ENCODE results near the gene PIGM. TPM values are rescaled to one million over a fixed set of nuclear protein-coding genes. Genes with fewer than 3 reads are reported as not detected.
A peak's percentile ranks its signal among the peaks of the same experiment; 100 is the strongest.

PIGM gene
- total RNA-seq, 1 donor from 2014 or later, result 12.2 TPM

DNA sequence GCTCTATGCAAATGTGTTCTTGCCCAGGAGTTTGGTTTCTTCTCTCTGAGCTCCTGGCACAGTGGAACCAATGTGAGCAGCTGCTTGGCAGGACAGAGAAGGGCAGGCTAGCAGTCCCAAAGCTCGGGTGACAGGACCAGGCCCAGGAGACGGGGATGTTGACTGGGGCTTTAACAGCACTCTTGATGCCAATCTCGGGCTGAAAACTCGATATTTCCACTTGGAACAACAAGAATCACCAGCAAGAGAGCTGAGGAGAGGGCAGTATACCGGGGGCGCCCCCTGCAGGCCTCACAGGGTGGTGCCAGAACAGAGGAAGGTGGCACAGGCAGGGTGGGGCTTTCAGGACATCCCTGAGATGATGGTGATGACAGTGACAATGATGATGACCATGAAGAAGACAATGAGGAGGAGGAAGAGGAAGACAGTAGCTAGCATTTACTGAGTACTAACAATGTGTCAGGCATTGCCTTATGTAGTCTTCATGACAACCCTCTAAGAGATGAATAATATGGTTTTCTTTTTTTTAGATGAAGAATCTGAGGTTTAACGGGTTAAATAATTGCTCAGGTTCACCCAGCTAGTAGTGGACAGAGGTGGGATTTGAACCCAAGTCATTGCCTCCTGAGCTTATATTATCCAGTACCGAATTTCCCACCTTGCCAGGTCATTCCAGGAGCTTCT, 46.9 kb upstream of the PIGM start:
- Mint-ChIP-seq H3K27me3 (peaks cover 77% of the 10 kb centered on the region), H3K4me3 (ENCODE audit: low read depth) (no peak overlapping the region), H3K36me3 (ENCODE audit: insufficient read depth) (no peaks in the 10 kb centered on the region), H3K27ac (no peak overlapping the region), H3K4me1 (ENCODE audit: low read depth) (no peaks in the 10 kb centered on the region), H3K9me3 (ENCODE audit: low read depth) (no peaks in the 10 kb centered on the region)
- TF ChIP-seq, protein P1, sequence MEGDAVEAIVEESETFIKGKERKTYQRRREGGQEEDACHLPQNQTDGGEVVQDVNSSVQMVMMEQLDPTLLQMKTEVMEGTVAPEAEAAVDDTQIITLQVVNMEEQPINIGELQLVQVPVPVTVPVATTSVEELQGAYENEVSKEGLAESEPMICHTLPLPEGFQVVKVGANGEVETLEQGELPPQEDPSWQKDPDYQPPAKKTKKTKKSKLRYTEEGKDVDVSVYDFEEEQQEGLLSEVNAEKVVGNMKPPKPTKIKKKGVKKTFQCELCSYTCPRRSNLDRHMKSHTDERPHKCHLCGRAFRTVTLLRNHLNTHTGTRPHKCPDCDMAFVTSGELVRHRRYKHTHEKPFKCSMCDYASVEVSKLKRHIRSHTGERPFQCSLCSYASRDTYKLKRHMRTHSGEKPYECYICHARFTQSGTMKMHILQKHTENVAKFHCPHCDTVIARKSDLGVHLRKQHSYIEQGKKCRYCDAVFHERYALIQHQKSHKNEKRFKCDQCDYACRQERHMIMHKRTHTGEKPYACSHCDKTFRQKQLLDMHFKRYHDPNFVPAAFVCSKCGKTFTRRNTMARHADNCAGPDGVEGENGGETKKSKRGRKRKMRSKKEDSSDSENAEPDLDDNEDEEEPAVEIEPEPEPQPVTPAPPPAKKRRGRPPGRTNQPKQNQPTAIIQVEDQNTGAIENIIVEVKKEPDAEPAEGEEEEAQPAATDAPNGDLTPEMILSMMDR (IDR thresholded peaks at IDR 0.05; ENCODE audit: unreplicated experiment), result peak; percentile 74
- DNase-seq (ENCODE audit: low spot score, unreplicated experiment), result no peak

DNA sequence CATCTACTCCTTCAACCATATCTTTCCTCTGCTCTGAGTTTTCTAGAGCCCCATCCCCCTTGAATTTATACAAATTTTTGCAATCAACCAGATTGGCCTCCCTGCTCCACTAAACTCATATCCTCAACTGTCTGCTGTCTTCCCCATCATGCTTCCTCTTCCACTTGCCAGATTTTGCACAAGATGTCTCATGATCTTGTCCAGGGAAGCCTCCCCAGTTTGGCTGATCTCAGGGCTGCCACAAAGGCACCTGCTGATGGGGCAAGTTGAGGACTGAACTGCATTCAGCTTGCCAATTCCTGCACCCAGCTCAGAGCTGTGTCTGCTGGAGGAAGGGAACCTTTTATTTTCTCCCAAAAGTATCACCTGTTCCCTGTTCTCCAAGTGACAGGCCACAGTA, 45.7 kb upstream of the PIGM start:
- H3K36me3 Mint-ChIP-seq (ENCODE audit: insufficient read depth), result no peaks in the 10 kb centered on the region
- no peak overlapping the region for H3K27ac Mint-ChIP-seq
- DNase-seq (ENCODE audit: low spot score, unreplicated experiment), result no peak
- no peaks in the 10 kb centered on the region for H3K9me3 Mint-ChIP-seq (ENCODE audit: low read depth)
- H3K27me3 Mint-ChIP-seq, result peaks cover 77% of the 10 kb centered on the region
- no peak overlapping the region for H3K4me3 Mint-ChIP-seq (ENCODE audit: low read depth)
- no peaks in the 10 kb centered on the region for H3K4me1 Mint-ChIP-seq (ENCODE audit: low read depth)
- TF ChIP-seq, protein P1 (IDR thresholded peaks at IDR 0.05; ENCODE audit: unreplicated experiment), result no peak

DNA sequence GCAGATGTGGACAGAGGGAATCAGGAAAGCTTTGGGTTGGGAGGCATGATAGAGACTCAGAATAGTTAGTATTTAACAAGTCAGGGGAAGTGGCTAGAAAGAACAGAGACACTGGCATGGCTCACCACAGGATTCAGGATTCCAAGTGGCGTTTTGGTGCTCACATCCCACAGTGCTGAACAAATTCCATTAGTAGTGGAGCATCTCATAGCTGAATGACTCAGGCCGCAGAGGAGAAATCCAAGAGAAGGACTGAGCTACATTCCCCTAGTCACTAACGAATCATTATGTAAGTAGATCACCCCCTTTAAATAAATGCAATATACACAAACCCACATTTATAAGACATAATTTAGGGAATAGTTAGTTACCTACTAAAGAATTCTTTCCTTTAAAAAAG, 44.5 kb upstream of the PIGM start:
- Mint-ChIP-seq H3K4me3 (ENCODE audit: low read depth) (no peak overlapping the region), H3K4me1 (ENCODE audit: low read depth) (no peaks in the 10 kb centered on the region), H3K27ac (no peak overlapping the region), H3K36me3 (ENCODE audit: insufficient read depth) (no peaks in the 10 kb centered on the region), H3K9me3 (ENCODE audit: low read depth) (no peaks in the 10 kb centered on the region), H3K27me3 (peaks cover 77% of the 10 kb centered on the region)
- TF ChIP-seq, protein P1 (IDR thresholded peaks at IDR 0.05; ENCODE audit: unreplicated experiment), result no peak
- no peak for DNase-seq (ENCODE audit: low spot score, unreplicated experiment)

DNA sequence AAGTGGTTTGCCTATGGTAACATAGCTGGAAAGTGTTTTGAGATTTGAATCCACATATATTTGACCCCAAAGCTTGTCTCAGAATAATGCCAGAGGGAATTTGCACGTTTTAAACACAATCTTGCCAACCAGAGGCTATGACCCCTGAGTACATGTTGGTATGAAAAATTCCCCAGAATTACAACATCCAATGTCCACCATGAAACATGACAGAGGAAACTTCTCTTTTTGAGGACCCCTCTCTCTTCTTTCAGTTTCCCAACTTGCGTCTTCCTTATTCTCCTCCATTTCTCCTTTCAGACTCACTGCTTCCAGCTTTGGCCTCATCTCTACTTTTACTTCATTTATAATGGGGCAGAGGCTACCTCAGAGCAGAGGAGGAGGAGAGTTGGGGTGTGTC, 44.0 kb upstream of the PIGM start:
- TF ChIP-seq, protein P1 (IDR thresholded peaks at IDR 0.05; ENCODE audit: unreplicated experiment), result no peak
- Mint-ChIP-seq H3K36me3 (ENCODE audit: insufficient read depth) (no peaks in the 10 kb centered on the region), H3K27me3 (peaks cover 75% of the 10 kb centered on the region)

DNA sequence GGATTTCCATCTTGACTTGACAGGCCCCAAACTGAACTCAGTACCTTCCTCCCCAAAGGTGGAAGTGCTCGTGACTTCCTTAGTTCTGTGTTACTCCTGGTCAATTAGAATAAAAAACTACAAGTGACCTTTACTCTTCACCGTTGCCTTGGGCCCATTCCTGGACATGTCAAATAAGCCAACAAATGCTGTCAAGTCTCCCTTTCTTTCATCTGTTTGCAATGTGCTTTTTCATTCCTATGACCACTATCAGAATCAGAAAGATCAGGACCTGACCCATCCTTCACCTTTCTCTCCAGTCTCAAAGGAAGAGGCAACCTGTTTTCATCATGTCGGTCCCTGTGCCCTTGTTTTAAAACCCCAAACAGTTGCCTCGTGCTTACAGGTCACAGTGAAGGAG, 43.1 kb upstream of the PIGM start:
- Mint-ChIP-seq H3K4me3 (ENCODE audit: low read depth) (no peak overlapping the region), H3K9me3 (ENCODE audit: low read depth) (no peaks in the 10 kb centered on the region), H3K4me1 (ENCODE audit: low read depth) (peaks cover 6% of the 10 kb centered on the region), H3K27me3 (peaks cover 73% of the 10 kb centered on the region), H3K36me3 (ENCODE audit: insufficient read depth) (no peaks in the 10 kb centered on the region), H3K27ac (no peak overlapping the region)
- DNase-seq (ENCODE audit: low spot score, unreplicated experiment), result no peak
- TF ChIP-seq, protein P1 (IDR thresholded peaks at IDR 0.05; ENCODE audit: unreplicated experiment), result no peak

More for the DNA sequence above, 44.0 kb upstream of the PIGM start:
- no peaks in the 10 kb centered on the region for H3K4me1 Mint-ChIP-seq (ENCODE audit: low read depth)
- H3K27ac Mint-ChIP-seq, result no peak overlapping the region
- no peaks in the 10 kb centered on the region for H3K9me3 Mint-ChIP-seq (ENCODE audit: low read depth)
- H3K4me3 Mint-ChIP-seq (ENCODE audit: low read depth), result no peak overlapping the region
- no peak for DNase-seq (ENCODE audit: low spot score, unreplicated experiment)
